ENCODE results near the gene MCTP1.

- TF ChIP-seq CTBP1 (IDR thresholded peaks at IDR 0.05; ENCODE audit: borderline replicate concordance) = no peak
- no peak for TF ChIP-seq FOXK2 (IDR thresholded peaks at IDR 0.05)
- TF ChIP-seq ARNT (IDR thresholded peaks at IDR 0.05) = no peak
- TF ChIP-seq SP1 (IDR thresholded peaks at IDR 0.05) = no peak
- TF ChIP-seq FOXA1 (IDR thresholded peaks at IDR 0.05) = no peak
- no peak for TF ChIP-seq BHLHE40 (IDR thresholded peaks at IDR 0.05; ENCODE audit: borderline replicate concordance)
- no peak for TF ChIP-seq ELF4 (IDR thresholded peaks at IDR 0.05)
- TF ChIP-seq NFRKB (IDR thresholded peaks at IDR 0.05) = no peak
- TF ChIP-seq HDGF (IDR thresholded peaks at IDR 0.05; ENCODE audit: borderline replicate concordance) = no peak
- no peak for TF ChIP-seq FOXM1 (IDR thresholded peaks at IDR 0.05; ENCODE audit: borderline replicate concordance)
- no peak for TF ChIP-seq ZNF384 (IDR thresholded peaks at IDR 0.05)
- TF ChIP-seq LEF1 (IDR thresholded peaks at IDR 0.05; ENCODE audit: borderline replicate concordance) = no peak
- TF ChIP-seq L3MBTL2 (conservative IDR thresholded peaks at IDR 0.05) = no peak
These were observed 209.8 kb downstream of the MCTP1 start for GRCh38 chr5:95075111-95075510.
